T-helper 2 cell (primary cell): ENCODE data around the gene CD4.
"Not testable (repeated sequence)": the region's sequence is repeated elsewhere in the genome, so short reads cannot be mapped to it uniquely, and the experiment has no call there.

Experiments
- DNase-seq, 5 experiments: peaks; one replicate each; pipeline versions ENCODE4 v3.0.0 to v3.0.0-alpha.2; 2012 to 2022

Gene CD4

GRCh38 chr12:6869049-6870021 is 80.0 kb downstream of the CD4 start:
- peak; percentile 57 to 82 (median 77) for DNase-seq

- not testable (repeated sequence) for DNase-seq
These were observed 81.0 kb downstream of the CD4 start for GRCh38 chr12:6870304-6870703.
